ENCODE results near the gene SOX21. TPM values are rescaled to one million over a fixed set of nuclear protein-coding genes. Genes with fewer than 3 reads are reported as not detected.

SOX21 gene
- total and polyA plus RNA-seq, 2 of the 8 experiments (the other 6 are each of a cell fraction or from before 2014, with no cell fraction given): 3.9 TPM

GRCh38 chr13:94701313-94702180, 10.8 kb downstream of the SOX21 start (continued):
- TF ChIP-seq JUN (IDR thresholded peaks at IDR 0.05; ENCODE audit: low read depth, low read length): no peak
- TF ChIP-seq FOSL1 (IDR thresholded peaks at IDR 0.05; ENCODE audit: insufficient read depth, low read depth, low read length): no peak
